GM10248 (cell line): Measurements from ENCODE around the gene HUNK.

Experiments used
- CTCF ChIA-PET: fragments of 300-600 bp; sonication (Branson Sonifier 250); formaldehyde crosslinking; extraction: SDS; loops from one replicate; lab custom pipeline; 2021; ENCODE audit warnings: antibody characterized with exemption; lab: Yijun Ruan, JAX
- POLR2A ChIA-PET: fragments of 350-650 bp; sonication (Branson Sonifier 250); formaldehyde crosslinking; extraction: SDS; loops from one replicate; lab custom pipeline; 2020; ENCODE audit warnings: antibody characterized with exemption; lab: Yijun Ruan, JAX
- DNase-seq: peaks from one replicate; pipeline ENCODE4 v3.0.0; 2012; ENCODE audit errors: extremely low spot score
- CTCF ChIP-seq: IDR thresholded peaks from 2 replicates; pipeline ENCODE4 v1.5.1; 2012; ENCODE audit warnings: mild to moderate bottlenecking, low read depth; ENCODE audit errors: extremely low read depth, missing control alignments, control extremely low read depth

The HUNK gene

GRCh38 chr21:31838586-31839355 is 34.0 kb upstream of the HUNK start:
- ChIA-PET POLR2A (no interaction called here), CTCF (interaction anchor here (1.3 kb wide), 1 partner anchor 27 kb away, joined by 4 read pairs; no protein-coding TSS in a partner anchor)
- TF ChIP-seq CTCF, result no peak
- DNase-seq, result no peak

GRCh38 chr21:31844206-31844605 is 28.6 kb upstream of the HUNK start:
- POLR2A ChIA-PET, result no interaction called here
- DNase-seq, result no peak
- TF ChIP-seq CTCF, result no peak
- CTCF ChIA-PET, result interaction anchor here (0.7 kb wide), 1 partner anchor 23 kb away, joined by 3 read pairs; no protein-coding TSS in a partner anchor

GRCh38 chr21:31845151-31845729 is 27.6 kb upstream of the HUNK start:
- TF ChIP-seq CTCF, result no peak
- no peak for DNase-seq
- ChIA-PET CTCF (no interaction called here), POLR2A (no interaction called here)

- no peak for DNase-seq
- ChIA-PET POLR2A (no interaction called here), CTCF (interaction anchor here (1.3 kb wide), 1 partner anchor 19 kb away, joined by 3 read pairs; no protein-coding TSS in a partner anchor)
- TF ChIP-seq CTCF, result no peak
Measured at GRCh38 chr21:31846690-31847089, 26.1 kb upstream of the HUNK start.

- ChIA-PET POLR2A (no interaction called here), CTCF (interaction anchor here (1.2 to 1.3 kb wide), 2 partner anchors 12 to 18 kb away, joined by 3 read pairs; no protein-coding TSS in a partner anchor)
- no peak for DNase-seq
- no peak for TF ChIP-seq CTCF
Measured at GRCh38 chr21:31847761-31848160, 25.1 kb upstream of the HUNK start.

- CTCF ChIA-PET, result interaction anchor here (1.2 kb wide), 1 partner anchor 11 kb away, joined by 3 read pairs; no protein-coding TSS in a partner anchor
- no peak for TF ChIP-seq CTCF
- DNase-seq, result no peak
- POLR2A ChIA-PET, result no interaction called here
Measured at GRCh38 chr21:31848326-31848985, 24.4 kb upstream of the HUNK start.
